ENCODE measurements around the gene SEZ6L. TPM values are rescaled to one million over a fixed set of nuclear protein-coding genes. Genes with fewer than 3 reads are reported as not detected.

Gene SEZ6L
- total RNA-seq, 1 experiment from 2014 or later = 0.13 TPM

GRCh38 chr22:26308467-26308866, 139.2 kb downstream of the SEZ6L start:
- Mint-ChIP-seq H3K27me3 (ENCODE audit: low read depth) (peaks cover 32% of the 10 kb centered on the region), H3K27ac (no peak overlapping the region), H3K36me3 (ENCODE audit: insufficient read depth in 1 of 3, low read depth in 3 of 3) (no peaks in the 10 kb centered on the region), H3K9me3 (no peaks in the 10 kb centered on the region), H3K4me3 (no peak overlapping the region), H3K4me1 (peaks cover 4 to 5% of the 10 kb centered on the region in 2 experiments; a peak in 1 of 4 replicates)
- Histone ChIP-seq H3K18ac (ENCODE audit: insufficient read length, low read depth, low read length) (no peak overlapping the region), H4K20me1 (ENCODE audit: control insufficient read depth, insufficient read depth, insufficient read length) (no peaks in the 10 kb centered on the region), H3K27ac (ENCODE audit: insufficient read length, low read depth, low read length) (no peak overlapping the region), H4K5ac (ENCODE audit: insufficient read length, low read depth, low read length) (no peak overlapping the region), H3K27me3 (ENCODE audit: insufficient read depth, low read length) (no peaks in the 10 kb centered on the region), H3K9ac (ENCODE audit: extremely low read depth, insufficient read length, low read length) (no peak overlapping the region), H4K91ac (ENCODE audit: insufficient read length, low read depth, low read length) (no peak overlapping the region), H2AK5ac (ENCODE audit: insufficient read length, low read length) (no peak overlapping the region), H2BK12ac (ENCODE audit: insufficient read length, low read depth, low read length) (no peak overlapping the region), H3K23me2 (ENCODE audit: insufficient read length, low read depth, low read length, poor library complexity, severe bottlenecking) (no peaks in the 10 kb centered on the region), H2BK5ac (ENCODE audit: insufficient read length, low read length) (no peak overlapping the region), H3K9me3 (ENCODE audit: control insufficient read depth, low read depth, low read length) (no peaks in the 10 kb centered on the region), H3T11ph (ENCODE audit: low read length) (no peak overlapping the region), H2BK15ac (ENCODE audit: low read depth, low read length) (no peak overlapping the region), H3K79me2 (ENCODE audit: insufficient read depth, low read length) (no peaks in the 10 kb centered on the region), H3K4ac (ENCODE audit: low read depth, low read length) (no peak overlapping the region), H3K56ac (ENCODE audit: insufficient read length, low read depth, low read length) (no peak overlapping the region), H3K14ac (ENCODE audit: insufficient read depth, low read length) (no peak overlapping the region), H2BK120ac (ENCODE audit: low read depth, low read length, poor library complexity, severe bottlenecking) (no peak overlapping the region), H3K4me2 (ENCODE audit: insufficient read depth, insufficient read length, low read length) (no peak overlapping the region), H3K4me1 (ENCODE audit: insufficient read depth, low read length) (0 out of 2 replicates have a peak, but pooled peaks cover 2% of the 10 kb centered on the region), H2BK20ac (ENCODE audit: low read depth, low read length, poor library complexity, severe bottlenecking) (no peak overlapping the region), H2AFZ (ENCODE audit: low read length) (no peak overlapping the region), H3K23ac (ENCODE audit: insufficient read length, low read depth, low read length) (no peak overlapping the region), H4K8ac (replicated peaks; ENCODE audit: insufficient read length, low read depth, low read length) (no peak overlapping the region), H3K79me1 (ENCODE audit: insufficient read depth, low read depth, low read length, poor library complexity, severe bottlenecking) (no peaks in the 10 kb centered on the region)
- no peak for TF ChIP-seq CTCF (conservative IDR thresholded peaks at IDR 0.05)
- no peak for DNase-seq
- WGBS (ENCODE audit: extremely low coverage, insufficient read length, low lambda C conversion rate) = no CpG with 5 or more reads among the region's 3 CpGs
